ENCODE data around the gene RPS6KL1.

The RPS6KL1 gene

DNA sequence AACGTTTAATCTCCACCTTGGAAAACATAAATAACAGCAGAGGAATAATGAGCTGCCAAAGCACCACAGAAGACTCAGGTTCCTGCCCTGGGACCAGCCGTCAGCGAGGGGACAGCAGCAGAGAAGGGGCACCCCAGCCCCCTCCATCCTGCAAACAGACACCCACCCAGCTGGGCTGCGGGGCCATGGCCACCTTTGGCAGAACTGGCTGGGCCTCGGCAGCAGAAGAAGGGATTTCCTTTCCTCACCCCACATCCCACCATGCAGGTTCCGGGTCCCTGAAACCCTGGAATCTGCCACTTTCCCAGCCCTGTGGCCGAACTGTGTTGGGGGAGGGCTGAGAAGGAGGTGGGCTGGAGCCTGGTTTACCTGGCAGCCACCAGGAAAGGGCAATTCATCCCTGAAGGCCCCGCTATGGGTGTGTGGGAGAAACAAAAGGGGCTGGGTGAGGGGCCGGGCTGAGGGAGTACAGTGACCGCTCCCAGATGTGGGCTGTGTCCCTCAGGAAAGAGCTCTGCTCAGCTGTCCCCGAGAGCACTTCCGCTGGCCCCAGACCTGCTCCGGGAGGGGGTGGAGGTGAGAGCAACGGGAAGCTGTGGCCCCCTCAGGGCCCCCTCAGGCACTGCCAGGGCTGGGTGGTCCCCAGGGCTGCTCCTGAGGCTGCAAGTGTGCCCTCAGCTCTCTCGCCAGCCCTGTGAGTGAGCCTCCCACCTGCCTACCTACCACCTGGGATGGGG, 28.6 kb upstream of the RPS6KL1 start:
- no peak for DNase-seq

DNA sequence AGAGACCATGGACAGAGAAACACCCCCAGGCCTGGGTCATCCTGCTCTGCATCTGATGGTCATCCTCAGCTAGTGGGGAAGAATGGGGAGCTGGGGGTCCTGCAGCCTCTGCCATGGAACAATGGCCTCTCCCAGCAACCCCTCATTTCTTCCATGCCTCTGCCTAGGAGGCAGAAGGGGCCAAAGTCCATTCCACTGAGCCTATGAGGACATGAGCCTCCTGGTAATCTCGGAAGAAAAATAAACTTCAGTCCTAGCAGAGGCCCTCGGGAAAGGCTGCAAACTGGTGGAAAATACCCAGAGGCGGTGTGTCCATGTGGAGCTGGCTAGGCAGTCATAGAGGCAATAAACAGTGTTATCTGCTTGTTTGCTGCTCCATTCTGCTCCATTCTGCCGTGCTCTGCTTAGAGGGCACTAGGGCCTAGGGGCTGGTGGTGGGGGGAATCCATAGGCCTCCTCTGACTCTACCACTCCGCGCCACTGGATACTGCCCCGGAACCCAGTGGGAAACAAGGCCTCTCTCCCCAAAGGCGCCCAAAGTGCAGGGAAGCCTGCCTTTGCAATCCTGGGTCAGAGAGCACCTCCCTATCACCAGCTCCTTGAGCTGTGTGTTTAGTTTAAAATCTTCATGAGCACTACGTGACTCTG, 27.9 kb upstream of the RPS6KL1 start:
- DNase-seq = no peak

DNA sequence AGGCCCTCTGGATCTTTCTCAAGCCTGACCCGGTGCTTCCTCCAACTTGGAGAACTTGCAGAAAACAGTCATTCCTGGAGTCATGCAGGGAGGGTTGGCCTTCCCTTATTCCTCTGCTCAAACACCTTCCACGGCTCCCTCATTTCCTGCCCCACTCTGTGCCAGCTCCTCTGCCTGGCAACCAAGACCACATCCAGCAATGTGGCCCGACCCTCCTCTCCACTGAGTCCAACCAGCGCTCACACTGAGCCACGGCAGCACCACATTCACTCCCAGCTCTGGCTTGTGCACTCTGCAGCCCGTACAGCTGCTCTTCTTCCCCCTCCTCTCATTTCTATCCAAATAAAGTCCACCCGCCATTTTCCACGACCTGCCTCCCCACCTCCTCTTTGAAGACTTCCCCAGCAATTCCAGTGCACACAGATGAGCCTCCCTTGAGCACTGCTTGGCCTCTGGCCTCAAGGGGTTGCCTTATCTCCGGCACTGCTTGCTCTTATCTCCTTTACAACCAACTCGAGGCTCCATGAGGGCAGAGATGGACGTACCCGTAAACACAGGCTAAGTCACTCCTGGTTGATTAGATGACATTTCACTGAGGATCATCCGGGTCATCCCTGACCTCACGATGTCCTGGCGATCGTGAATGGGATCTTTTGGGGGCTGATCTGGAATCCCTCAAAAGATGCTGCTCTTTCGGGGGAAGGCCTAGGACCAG, 27.0 kb upstream of the RPS6KL1 start:
- no peak for DNase-seq

DNA sequence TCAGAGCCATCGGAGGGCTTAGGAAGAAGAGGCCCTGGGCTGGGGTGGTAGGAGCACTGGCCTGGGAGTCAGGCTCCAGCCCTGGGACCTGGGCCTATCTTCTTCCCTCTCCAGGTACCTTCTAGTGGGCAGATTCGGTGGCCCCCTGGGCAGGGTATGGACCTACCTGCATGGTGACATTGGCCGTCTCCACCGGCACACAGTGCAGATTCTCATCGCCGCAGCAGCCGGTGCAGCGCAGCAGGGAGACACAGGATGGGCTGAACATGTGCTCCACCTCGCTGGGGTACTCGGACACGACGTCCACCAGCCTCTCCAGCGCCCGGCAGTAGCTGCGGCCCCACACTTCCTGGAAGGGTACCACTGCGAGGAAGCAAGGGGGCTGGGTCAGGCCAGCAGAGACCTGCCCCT, 26.1 kb upstream of the RPS6KL1 start:
- no peak for DNase-seq

DNA sequence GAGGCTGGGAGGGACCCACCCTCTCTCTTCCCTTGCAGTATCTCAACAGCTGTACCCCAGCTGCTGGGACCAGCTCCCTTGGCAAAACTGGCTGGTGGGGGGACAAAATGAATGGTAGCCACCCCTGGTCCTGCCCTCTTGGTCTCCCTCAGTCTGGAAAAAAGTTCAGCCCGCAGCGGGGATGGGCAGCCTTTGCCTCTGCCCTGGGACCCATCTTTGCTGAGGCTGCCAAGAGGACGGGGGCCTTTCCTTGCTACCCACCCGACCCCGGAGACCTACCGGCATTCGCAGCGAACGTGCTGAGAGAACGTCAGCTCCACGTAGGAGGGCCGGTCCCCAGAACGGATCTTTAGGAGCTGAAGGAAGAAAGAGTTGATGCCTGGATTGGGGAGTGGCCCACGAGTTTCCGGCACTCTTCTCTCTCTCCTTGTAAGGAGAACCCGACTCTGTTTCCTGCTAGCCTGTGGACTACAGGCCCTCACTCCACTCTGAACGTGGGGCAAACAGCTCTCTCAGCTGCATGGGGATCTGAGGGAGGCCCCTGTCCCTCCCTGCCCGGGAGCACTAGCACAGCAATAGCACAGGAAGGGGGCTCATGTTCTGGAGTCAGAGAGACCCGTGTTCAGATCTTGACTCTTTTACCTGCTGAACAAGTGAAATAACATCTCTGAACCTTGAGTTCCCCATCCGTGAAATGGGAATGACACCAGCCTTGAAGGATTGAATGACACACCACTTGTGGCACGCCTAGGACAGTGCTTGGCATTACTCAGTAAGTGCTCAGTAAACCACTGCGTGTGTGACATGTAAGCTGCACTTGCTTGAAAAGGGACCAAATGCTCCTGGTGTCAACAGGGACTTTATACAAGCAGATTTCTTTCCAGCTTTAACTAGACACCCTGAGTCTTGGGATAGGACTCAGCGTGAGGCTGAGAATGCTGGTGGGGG, 25.4 kb upstream of the RPS6KL1 start:
- no peak for DNase-seq

DNA sequence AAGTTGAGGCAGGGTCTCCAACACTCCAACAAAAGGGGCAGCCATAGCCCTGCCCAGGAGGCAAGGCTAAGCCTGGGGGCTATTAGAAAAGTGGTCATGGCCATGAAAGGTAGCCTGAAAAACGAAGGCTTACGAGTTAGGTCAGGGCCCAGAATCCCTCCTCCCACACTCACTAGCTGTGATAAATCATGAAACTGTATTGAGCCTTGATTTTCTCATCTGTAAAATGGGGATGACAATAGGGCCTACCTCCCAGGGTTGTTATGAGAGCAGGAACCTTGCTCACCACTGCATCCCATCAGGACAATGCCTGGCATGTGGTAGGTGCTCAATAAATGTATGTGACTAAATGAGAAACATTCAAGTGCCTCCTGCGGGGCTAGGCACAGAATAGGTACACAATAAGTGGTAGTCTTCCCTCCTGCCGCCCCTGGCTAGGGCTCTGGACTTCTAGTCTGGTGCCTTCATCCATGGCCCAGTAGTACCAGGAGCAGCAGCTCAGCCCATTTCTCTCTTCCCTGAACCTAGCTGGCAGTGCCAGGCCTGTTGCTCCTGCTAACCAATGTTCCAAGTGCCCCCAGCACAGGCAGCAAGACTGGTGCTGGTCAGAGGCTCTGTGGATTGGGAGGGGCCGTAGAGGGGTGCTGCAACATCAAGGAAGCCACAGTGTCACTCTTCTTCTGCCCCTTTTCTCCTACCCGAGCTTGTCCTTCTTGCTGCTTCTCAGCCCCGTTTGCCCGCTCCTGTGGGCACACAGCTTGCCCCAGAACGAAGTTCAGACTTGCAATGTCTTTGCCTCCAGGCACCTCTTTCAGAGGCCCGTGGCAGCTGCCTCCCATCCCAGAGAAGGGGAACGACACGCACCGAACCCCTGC, 24.5 kb upstream of the RPS6KL1 start:
- DNase-seq = no peak

DNA sequence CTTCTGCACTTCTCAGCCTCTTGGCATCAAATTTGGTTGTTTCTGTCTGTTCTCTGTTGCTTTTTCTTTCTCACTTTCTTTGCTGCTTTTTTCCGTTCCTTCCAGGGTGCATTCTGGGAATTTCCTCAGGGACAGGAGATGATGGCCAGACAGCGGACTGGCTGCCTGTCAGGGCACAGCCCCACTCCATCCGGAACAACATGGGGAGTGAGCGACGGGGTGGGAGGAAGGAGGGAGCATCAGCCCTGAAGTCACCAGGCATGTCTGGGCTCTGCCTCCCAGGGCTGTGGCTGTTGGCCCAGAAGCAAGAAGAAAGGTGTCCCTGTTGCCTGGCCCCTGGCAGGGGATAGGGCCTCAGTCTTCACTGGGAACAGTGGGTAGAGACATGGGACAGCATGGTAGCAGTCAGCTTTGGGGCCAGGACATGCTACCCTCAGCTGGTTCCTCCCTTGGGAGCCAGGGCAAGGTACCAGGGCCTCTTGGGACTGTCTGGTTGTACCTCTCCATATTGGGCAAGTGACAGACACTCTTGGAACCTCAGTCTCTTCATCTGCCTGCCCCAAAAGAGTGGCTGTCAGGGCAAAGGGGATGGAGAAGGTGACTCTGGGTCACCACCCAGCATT, 23.7 kb upstream of the RPS6KL1 start:
- no peak for DNase-seq

DNA sequence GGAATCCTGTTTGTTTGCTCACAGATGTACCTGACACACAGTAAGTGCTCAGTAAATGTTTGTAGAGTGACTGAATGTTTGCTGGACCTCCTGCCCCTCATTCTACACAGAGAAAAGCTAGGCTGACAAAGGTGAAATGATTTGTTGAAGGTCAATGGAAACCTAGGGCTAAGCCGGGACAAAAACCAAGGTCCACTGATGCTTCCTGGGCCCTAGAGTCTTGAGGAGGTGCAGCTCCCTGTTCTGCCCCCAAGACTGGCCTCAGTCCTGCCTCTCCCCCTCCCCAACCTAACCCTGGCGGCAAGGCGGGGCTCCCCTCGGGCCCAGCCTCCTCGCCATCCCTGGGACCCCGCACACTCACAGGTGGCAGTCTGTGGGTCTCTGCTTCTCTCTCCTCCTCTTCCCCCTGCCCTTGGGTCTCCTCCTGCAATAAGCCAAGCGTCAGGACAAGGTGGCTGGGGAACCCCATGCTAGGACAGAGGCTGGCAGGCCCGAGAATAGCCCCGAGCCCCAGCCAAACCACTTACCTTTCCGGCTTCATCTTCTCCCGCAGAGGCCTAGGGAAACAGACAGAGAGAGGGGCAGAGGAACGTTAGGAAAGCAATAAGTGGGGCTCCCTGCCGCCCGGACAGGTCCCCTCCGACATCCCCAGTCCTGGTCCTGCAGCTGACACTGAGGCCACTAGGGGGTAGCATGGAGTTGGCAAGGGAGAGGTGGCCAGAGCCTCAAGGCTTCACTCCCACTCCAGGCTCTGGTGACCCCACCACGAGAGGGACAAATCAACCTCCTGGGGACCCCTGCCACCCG, 23.0 kb upstream of the RPS6KL1 start:
- peak; percentile 68 for DNase-seq

DNA sequence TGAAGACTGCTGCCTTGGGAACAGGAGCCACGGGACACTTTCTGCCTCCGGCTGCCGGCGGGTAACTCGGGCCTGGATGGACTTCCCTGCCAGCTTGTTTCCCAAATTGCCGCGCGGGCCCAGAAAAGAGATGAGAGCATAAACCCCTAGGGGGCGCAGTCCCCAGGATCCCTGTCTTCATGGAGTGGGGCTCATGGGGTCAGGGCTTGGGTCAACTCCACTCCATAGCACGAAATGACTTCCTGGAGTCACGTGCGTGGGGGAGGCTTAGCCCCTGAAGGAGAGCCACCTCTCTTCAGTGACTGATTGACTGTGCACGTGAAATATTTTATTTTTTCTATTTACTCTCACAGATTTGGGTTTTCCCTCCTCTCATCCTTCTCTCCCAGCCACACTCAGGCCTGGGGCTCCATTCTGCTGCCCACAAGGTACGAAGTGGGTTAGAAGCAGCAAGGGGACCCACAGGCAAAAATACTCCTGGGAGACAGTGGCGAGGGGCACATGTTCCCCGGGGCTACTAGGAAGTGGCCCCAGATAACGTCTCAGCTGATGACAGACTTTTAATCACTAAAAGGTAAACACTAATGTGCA, 22.3 kb upstream of the RPS6KL1 start:
- DNase-seq = peak; percentile 44

DNA sequence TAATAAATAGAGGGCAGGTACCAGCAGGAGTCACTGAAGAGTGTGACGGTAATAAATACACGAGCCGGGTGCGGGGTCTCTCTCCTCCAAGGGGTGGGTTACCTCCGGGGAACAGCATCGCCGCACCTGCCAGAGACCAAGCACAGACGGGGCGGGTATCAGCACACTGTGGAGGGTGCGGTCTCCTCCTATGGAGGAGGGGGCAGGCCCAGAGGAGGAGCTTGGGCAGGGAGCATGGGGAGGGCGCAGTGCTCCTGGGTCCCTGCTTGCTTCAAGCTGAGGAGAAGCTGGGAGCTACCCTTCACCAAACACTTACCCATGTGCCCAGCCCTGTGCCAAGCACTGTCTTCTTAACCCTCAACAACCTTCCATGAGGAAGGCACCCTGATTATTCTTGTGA, 19.5 kb upstream of the RPS6KL1 start:
- no peak for DNase-seq

DNA sequence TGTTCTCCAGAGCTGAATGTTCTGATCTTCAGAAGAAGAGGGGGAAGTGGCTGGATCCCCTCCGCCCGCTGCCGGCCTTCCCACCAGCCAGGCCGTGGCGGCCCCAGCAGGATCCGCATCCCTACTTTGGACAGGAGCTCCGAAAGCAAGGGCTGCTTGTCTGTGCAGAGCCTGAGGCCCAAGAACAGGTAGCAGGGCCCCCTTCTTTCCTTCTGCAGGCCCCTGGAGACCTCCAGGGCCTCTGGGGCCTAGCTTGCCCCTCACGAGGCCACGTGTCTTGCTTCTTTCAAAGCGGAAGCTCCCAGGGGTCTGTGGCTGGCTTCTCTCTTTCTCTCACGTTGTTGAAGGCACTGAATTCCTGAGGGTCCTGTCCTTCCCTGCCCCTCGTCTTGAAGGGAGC, 19.1 kb upstream of the RPS6KL1 start:
- no peak for DNase-seq

DNA sequence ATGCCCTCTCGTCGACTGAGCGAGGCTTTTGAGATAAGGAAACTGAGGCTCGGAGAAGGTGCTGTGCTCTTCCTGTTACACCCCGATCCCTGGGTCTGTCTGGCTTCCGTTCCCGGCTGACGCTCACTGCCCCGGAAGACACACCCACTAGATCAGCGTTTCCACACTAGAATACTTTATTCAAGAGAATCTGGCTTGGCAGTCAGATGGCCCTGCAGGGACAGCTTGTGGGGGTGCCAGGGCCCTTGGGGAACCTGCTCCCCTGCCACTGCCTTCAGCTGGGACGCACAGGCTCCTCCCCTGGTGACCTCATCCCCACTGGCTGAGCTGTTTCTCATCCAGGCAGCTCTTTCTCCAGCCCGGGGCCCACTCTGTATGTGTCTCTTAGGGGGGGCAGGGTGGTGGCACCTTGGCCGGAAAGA, 18.6 kb upstream of the RPS6KL1 start:
- DNase-seq = peak; percentile 82

DNA sequence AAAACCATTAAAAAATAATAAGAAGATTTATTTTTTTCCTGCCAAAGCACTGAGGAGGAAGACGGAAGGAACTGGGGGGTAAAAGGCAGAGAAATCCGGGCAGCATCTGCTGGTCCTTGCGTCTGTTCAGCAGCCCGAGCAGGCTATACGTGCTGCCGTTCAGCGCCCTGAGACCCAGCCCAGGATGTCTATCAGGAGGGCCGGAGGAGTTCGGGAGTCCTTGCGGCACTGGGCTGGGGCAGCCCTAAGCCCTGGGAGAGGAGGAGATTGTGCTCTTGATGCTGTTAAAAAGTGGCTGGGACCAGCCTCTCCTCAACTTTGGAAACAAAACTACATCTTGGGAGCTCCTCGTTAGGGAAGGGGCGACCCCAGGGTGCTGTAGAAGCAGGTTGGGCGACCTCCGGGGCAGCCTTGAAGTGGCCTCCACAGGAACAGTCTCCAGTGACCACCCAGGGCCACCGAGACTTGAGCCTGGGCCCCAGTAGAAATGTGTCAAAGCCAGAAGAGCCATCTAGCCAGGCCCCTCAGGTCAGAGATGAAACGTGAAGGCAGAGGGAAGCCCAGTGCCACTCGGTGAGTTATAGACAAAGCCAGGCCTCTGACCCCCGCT, 18.0 kb upstream of the RPS6KL1 start:
- DNase-seq = no peak

DNA sequence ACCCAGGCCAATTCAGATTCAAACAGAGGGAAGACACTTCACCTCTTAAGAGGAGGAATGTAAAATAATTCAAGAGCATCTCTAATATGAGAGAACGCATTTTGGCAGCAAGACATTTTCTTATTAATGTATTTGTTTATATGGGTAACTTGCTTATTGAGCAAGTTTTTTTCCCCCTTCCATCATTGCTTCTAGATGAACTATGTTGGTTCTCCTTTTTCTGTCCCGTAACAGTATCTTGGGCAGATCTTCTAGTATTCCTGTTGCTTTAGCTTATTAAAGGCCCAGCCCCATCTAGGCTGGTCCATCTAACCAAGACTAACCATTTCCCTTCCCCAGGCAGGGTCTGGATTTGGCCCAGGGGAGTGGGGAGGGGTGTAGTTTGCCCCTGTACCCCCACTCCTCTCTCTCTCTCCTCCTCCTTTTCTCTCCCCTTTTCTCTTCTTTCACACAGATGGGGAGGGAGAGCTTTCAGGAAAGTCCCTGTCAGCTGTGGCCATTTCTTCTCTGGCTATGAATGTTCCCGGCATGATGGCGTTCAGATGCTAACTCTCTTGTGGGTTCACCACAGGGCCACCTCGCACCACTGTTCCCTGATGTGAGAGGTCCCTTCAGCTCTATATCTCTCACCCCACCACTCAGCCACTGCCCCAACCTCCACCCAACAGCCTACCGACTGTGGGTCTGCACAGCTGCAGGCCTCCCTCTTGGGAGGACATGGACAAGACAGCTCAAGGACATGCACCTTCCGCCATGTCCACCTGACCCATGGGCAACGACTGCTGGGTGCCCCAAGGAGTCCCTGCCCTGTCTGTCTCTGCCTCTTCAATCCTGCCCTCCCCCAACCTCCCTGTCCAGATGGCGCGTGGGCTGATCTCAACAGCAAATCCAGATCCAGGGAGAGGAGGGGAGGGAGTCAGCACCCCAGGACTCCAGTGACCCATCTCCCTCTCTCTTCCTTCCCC, 15.8 kb upstream of the RPS6KL1 start:
- DNase-seq = peak; percentile 47

DNA sequence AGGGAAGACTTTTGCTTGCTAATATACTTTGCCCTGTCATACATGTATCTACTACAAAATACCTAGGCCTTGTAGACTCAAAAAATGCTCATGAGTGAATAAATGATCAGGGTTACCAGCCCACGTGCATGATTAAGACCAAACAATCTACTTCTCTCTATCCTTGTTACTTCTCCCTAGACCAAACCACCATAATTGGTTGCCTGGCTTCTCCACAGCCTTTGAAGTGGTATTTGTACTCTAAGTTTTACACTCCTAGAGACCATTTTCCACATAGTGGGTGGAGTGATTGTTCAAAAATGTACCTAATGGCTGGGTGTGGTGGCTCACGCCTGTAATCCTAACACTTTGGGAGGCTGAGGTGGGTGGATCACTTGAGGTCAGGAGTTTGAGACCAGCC, 14.1 kb upstream of the RPS6KL1 start:
- no peak for DNase-seq

DNA sequence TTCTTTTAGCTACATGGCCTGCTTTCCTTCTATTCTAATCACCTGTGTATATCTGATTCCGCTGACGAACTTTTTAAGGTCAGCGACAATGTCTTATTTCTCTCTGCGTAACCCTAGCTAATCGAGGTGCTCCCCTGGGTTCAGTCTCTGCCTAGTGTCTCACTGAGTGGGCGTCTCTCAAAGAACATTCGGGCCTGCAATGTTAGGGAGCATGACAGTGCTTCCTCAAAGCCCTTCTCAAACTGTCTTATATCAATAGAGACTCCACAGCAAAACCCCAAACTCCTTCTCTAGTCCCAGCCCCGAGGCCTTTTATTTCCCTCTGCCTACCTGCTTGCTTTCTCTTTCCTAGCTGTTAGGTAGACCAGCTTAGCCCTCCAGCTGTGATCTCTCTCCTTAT, 13.7 kb upstream of the RPS6KL1 start:
- no peak for DNase-seq

DNA sequence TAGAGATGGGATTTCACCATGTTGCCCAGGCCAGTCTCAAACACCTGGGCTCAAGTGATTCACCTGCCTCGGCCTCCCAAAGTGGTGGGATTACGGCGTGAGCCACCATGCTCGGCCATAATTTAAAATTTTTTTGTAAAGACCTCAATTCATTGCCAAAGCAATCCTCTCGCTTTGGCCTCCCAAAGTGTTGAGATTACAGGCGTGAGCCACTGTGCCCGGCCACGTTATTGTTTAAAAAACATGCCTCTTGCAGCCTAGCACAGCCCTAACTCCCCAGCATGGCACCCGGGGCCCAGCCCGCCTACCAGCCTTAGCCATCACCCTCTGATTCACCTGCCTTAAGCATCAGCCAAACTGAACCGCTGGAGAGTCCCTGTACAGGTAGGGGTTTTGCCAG, 13.1 kb upstream of the RPS6KL1 start:
- DNase-seq = no peak

DNA sequence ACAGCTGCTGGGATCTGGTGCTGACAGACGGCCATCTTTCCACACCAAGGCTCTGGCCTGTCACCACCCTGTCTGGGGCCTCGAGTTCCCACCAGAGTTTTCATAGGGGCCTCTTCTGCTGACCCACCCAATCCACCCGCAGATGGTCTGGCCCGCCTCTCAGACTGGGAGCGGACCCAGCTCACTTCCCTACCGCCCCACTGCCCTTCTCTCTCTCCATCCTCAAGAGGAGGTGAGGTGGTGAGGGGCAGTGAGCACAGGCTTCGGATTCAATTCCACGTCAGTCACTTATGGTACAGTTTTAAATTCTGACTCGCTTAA, 12.3 kb upstream of the RPS6KL1 start:
- no peak for DNase-seq
